ENCODE results near the gene FCRL2.

Gene FCRL2

DNA sequence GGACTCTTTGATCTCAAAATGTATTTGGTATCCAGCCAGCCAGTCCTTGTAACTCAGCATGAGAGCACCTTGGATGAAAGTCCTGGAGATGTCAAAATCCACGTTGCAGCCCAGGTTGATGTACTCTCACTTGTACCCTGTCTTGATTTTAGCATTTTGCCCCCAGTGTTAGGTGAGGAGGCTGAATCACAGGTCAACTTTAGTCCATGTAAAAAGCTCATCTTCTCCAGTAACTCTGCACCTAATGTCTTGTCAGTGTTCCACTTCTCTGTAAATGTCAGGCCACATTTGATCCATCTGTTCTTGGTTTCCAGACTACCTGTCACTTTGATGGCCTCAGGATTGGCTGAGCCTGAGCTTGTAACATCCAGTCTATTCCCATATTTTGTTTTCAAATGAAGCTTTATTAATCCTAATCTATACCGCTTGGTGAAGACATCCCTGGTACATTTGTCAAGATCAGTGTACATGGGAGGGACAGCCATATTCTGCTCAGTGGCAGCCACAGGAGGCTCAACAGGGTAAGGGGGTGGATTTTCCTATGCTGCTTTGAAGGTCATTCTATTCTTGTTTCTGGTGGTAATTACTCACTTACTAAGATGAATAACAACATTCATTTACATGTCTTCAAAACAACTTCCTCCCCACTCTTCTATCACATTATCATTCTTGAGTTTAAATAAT is 52.3 kb downstream of the FCRL2 start:
- no peak for DNase-seq
- H3K4me3 ChIP-seq (ENCODE audit: low read depth, low read length), result no peak overlapping the region
- no peak overlapping the region for H3K27ac ChIP-seq
- no peaks in the 10 kb centered on the region for H3K36me3 ChIP-seq (replicated peaks)
- H3K27me3 ChIP-seq (replicated peaks), result no peaks in the 10 kb centered on the region
- no peak for TF ChIP-seq CTCF (IDR thresholded peaks at IDR 0.05; ENCODE audit: low read depth, low read length, missing control alignments)
- in situ Hi-C loops (cut with HindIII; ENCODE audit: low pct_ligation_motif_present, low sequenced_read_pairs), result no loop called here

DNA sequence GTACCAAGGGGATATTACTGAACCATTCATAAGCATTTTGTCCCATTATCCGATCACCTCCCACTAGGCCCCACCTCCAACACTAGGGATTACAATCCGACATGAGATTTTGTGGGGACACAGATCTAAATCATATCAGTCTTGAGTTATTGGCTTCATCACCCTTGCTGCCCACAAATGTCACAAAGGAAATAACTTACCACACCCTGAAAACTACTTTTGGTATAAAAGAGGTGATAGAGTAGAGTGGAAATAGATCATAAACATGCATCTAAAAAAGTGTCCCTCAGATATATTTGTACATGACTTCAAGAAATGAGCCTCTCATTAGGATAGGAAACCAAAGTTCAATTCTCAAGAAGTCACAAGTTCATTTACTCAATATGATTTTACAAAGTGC is 53.8 kb downstream of the FCRL2 start:
- Histone ChIP-seq H3K27ac (no peak overlapping the region), H3K4me3 (ENCODE audit: low read depth, low read length) (no peak overlapping the region), H3K27me3 (replicated peaks) (no peaks in the 10 kb centered on the region), H3K36me3 (replicated peaks) (no peaks in the 10 kb centered on the region)
- in situ Hi-C loops (cut with HindIII; ENCODE audit: low pct_ligation_motif_present, low sequenced_read_pairs), result no loop called here
- no peak for TF ChIP-seq CTCF (IDR thresholded peaks at IDR 0.05; ENCODE audit: low read depth, low read length, missing control alignments)
- DNase-seq, result no peak

GRCh38 chr1:157721985-157722384 is 54.9 kb downstream of the FCRL2 start:
- H3K27ac ChIP-seq, result no peak overlapping the region
- no peaks in the 10 kb centered on the region for H3K36me3 ChIP-seq (replicated peaks)
- TF ChIP-seq CTCF (IDR thresholded peaks at IDR 0.05; ENCODE audit: low read depth, low read length, missing control alignments), result no peak
- no peak for DNase-seq
- H3K4me3 ChIP-seq (ENCODE audit: low read depth, low read length), result no peak overlapping the region
- in situ Hi-C loops (cut with HindIII; ENCODE audit: low pct_ligation_motif_present, low sequenced_read_pairs), result no loop called here
- no peaks in the 10 kb centered on the region for H3K27me3 ChIP-seq (replicated peaks)

- no peak overlapping the region for H3K27ac ChIP-seq
- H3K4me3 ChIP-seq (ENCODE audit: low read depth, low read length), result no peak overlapping the region
- no peak for DNase-seq
- H3K36me3 ChIP-seq (replicated peaks), result no peaks in the 10 kb centered on the region
- no peaks in the 10 kb centered on the region for H3K27me3 ChIP-seq (replicated peaks)
- in situ Hi-C loops (cut with HindIII; ENCODE audit: low pct_ligation_motif_present, low sequenced_read_pairs), result no loop called here
- TF ChIP-seq CTCF (IDR thresholded peaks at IDR 0.05; ENCODE audit: low read depth, low read length, missing control alignments), result no peak
These were observed 61.2 kb downstream of the FCRL2 start for GRCh38 chr1:157715736-157716135.

- TF ChIP-seq CTCF (IDR thresholded peaks at IDR 0.05; ENCODE audit: low read depth, low read length, missing control alignments), result no peak
- Histone ChIP-seq H3K4me3 (ENCODE audit: low read depth, low read length) (no peak overlapping the region), H3K27me3 (replicated peaks) (no peaks in the 10 kb centered on the region), H3K27ac (no peak overlapping the region), H3K36me3 (replicated peaks) (no peaks in the 10 kb centered on the region)
- DNase-seq, result no peak
- in situ Hi-C loops (cut with HindIII; ENCODE audit: low pct_ligation_motif_present, low sequenced_read_pairs), result no loop called here
These were observed 65.1 kb downstream of the FCRL2 start for GRCh38 chr1:157711802-157712201.

- Histone ChIP-seq H3K4me3 (ENCODE audit: low read depth, low read length) (no peak overlapping the region), H3K36me3 (replicated peaks) (no peaks in the 10 kb centered on the region), H3K27me3 (replicated peaks) (no peaks in the 10 kb centered on the region), H3K27ac (no peak overlapping the region)
- no peak for DNase-seq
- TF ChIP-seq CTCF (IDR thresholded peaks at IDR 0.05; ENCODE audit: low read depth, low read length, missing control alignments), result no peak
- in situ Hi-C loops (cut with HindIII; ENCODE audit: low pct_ligation_motif_present, low sequenced_read_pairs), result no loop called here
These were observed 72.1 kb downstream of the FCRL2 start for GRCh38 chr1:157704878-157705277.

Data from brain microvascular endothelial cell (primary cell).